ENCODE measurements around the gene VAV2.

GRCh38 chr9:134004881-134005280, 12.8 kb upstream of the VAV2 start:
- TF ChIP-seq CTCF (IDR thresholded peaks at IDR 0.05) = no peak
- no peak for TF ChIP-seq POLR2A (IDR thresholded peaks at IDR 0.05)
